Stimulated activated CD4-positive, alpha-beta T cell treated with anti-CD3 and anti-CD28 coated beads, Interleukin-12 subunit alpha, Interleukin-12 subunit beta, amount 100 ng/mL, for 4 hours (primary cell): Measurements from ENCODE around the gene SLC44A5.

Source experiments
- DNase-seq: peaks from one replicate; pipeline ENCODE4 v3.0.0-alpha.2; 2020

Gene SLC44A5

DNA sequence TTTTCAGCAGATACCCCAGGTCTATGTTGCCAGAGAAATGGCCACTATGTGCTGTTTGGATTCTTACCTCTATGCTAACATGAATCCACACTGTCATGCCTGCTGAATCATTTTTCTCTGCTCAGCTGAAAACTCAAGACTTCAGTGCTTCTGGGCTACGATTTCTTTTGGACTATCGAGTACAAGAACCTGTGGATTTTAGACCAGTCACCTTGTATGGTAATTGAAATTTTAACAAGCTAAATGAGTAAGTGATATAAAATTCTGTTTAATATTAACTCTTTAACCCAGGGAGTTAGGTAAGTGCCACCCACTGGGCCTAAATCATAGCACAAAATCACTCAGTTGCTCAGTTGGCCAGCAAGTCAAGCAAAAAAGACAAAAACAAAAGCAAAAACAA lies 440.9 kb downstream of the SLC44A5 start:
- DNase-seq = no peak

DNA sequence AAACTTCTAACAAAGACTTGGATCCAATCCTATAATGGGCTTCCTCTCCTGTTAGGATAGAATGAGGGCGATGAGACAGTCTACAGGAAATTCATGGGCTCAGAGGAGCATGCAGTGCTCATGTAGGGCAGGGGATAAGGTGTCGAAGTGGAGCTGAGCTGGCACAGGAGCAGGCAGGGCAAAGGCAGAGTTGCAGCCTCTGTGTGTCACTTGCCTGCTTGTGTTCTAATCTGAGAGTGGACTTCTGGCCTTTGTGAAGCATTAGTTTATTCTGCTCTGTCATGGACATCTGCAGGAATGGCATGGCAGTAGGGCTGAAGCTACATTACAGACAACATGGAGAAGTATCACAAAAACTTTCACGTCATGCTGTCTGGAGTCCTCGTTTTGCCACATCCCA lies 444.1 kb downstream of the SLC44A5 start:
- no peak for DNase-seq

DNA sequence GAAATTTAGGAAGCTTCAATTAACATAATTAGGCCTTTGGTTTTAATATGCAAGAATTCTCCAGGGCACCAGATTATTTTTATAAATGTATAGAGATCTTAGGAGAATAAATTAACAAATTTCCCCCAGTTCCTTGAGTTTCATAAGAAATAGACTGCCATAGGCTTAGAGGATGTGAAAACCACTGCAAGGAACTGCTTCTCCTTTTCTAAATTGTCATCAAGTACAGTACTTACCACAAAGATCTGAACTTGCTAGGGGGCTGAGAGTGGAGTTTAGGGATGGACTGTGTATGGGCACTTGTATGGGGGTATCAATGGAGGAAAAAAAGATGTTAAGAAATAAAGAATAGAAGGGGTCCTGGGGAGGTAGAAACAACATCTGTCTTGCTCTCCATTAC lies 445.6 kb downstream of the SLC44A5 start:
- DNase-seq = no peak

DNA sequence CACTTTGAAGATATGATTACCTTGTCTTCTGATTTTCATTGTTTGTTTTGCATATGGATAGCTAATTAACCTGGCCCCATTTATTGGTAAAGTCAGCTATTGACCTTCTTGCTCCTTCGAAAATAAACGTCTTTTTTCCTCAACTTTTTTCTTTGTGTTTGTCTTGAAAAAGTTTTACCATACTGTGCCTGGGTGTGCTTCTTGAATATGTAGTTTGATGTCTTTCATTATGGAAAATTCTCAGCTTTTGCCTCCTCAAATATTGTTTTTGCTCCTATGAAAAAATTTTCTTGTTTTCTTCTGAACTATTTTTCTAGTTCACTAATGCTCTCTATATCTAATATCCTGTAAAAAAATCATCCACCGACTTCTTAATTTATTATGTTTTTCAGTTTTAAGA lies 451.8 kb downstream of the SLC44A5 start:
- DNase-seq = no peak
